PC-9 (cell line): ENCODE results near the gene LRRC28. TPM values are rescaled to one million over a fixed set of nuclear protein-coding genes. Genes with fewer than 3 reads are reported as not detected.

ENCODE experiments used
- BruUV-seq: library from RNA; stranded (reverse); fragments of 400-500 nt; replicated peaks from 2 replicates; lab custom pipeline; 2021; lab: Mats Ljungman, UMichigan
- CTCF ChIA-PET: fragments of 300-600 bp; sonication (Branson Sonifier 250); formaldehyde crosslinking; loops from one replicate; lab custom pipeline; 2022; ENCODE audit warnings: antibody characterized with exemption; lab: Charles Lee
- POLR2A ChIA-PET: fragments of 300-600 bp; sonication (Branson Sonifier 250); formaldehyde crosslinking; loops from one replicate; lab custom pipeline; 2022; ENCODE audit warnings: antibody characterized with exemption; ENCODE audit not compliant: unreplicated experiment; lab: Charles Lee
- DNase-seq, 2 experiments: peaks; one replicate each; pipeline versions ENCODE4 v3.0.0 to v3.0.0-alpha.2; 2015 to 2022; ENCODE audit warnings: mixed read lengths in 1 of 2
- H2AFZ ChIP-seq: fragments of 200-600 bp; sonication (generic); 2 replicates; pipeline ENCODE4 v1.8.1; 2017; ENCODE audit warnings: antibody characterized with exemption
- H3F3A ChIP-seq: fragments of 200-600 bp; sonication (generic); 2 replicates; pipeline ENCODE4 v1.8.1; 2017; ENCODE audit warnings: antibody characterized with exemption, mild to moderate bottlenecking, low read depth; ENCODE audit not compliant: insufficient read depth
- H3K27ac ChIP-seq: fragments of 200-600 bp; sonication (generic); 2 replicates; pipeline ENCODE4 v1.6.1; 2016; ENCODE audit warnings: mixed run types
- H3K27me3 ChIP-seq: fragments of 200-600 bp; sonication (generic); 2 replicates; pipeline ENCODE4 v1.6.1; 2016; ENCODE audit warnings: low read depth, mixed run types; ENCODE audit not compliant: insufficient read depth
- H3K36me3 ChIP-seq: fragments of 200-600 bp; sonication (generic); 2 replicates; pipeline ENCODE4 v1.6.1; 2016; ENCODE audit warnings: low read depth, mixed run types
- H3K4me1 ChIP-seq: fragments of 200-600 bp; sonication (generic); replicated peaks from 2 replicates; pipeline ENCODE4 v1.6.1; 2016; ENCODE audit warnings: mixed run types; ENCODE audit not compliant: insufficient read depth
- H3K4me2 ChIP-seq: fragments of 200-600 bp; sonication (generic); 2 replicates; pipeline ENCODE4 v1.6.1; 2017; ENCODE audit warnings: mixed run types
- H3K4me3 ChIP-seq: fragments of 200-600 bp; sonication (generic); 2 replicates; pipeline ENCODE4 v1.6.1; 2016; ENCODE audit warnings: mixed run types
- H3K79me2 ChIP-seq: fragments of 200-600 bp; sonication (generic); 2 replicates; pipeline ENCODE4 v1.6.1; 2017; ENCODE audit warnings: low read depth, mixed run types
- H3K9me2 ChIP-seq: fragments of 200-600 bp; sonication (generic); 2 replicates; pipeline ENCODE4 v1.8.1; 2017; ENCODE audit warnings: mild to moderate bottlenecking; ENCODE audit not compliant: insufficient read depth
- H3K9me3 ChIP-seq: fragments of 200-600 bp; sonication (generic); 2 replicates; pipeline ENCODE4 v1.8.1; 2016; ENCODE audit warnings: low read depth; ENCODE audit not compliant: insufficient read depth
- H4K20me1 ChIP-seq: fragments of 200-600 bp; sonication (generic); 2 replicates; pipeline ENCODE4 v1.8.1; 2017; ENCODE audit not compliant: insufficient read depth
- CTCF ChIP-seq: fragments of 200-600 bp; sonication (generic); conservative IDR thresholded peaks from 2 replicates; pipeline ENCODE4 v1.6.1; 2017; ENCODE audit warnings: mixed run types, antibody characterized with exemption, mild to moderate bottlenecking, moderate library complexity
- EZH2 ChIP-seq: fragments of 200-600 bp; sonication (generic); IDR thresholded peaks from 2 replicates; pipeline ENCODE4 v1.8.0; 2017; ENCODE audit warnings: antibody characterized with exemption, low read depth
- intact Hi-C: fragments of 100-400 bp; cut with micrococcal nuclease; formaldehyde crosslinking; loops from one replicate; pipeline ENCODE4 v1.10.0; 2022; ENCODE audit not compliant: unreplicated experiment
- total RNA-seq: library from RNA; stranded (reverse); gene quantifications from 2 replicates; pipeline ENCODE4 v1.2.3, GENCODE V29; 2021

LRRC28 gene
- total RNA-seq, 1 experiment from 2014 or later, result 13.5 TPM

- CTCF ChIA-PET, result interaction anchor here (1.3 kb wide), 1 partner anchor 293 kb away, joined by 3 read pairs; no protein-coding TSS in a partner anchor
- H3K4me1 ChIP-seq, result no peaks in the 10 kb centered on the region
- no peak for DNase-seq
- H3K79me2 ChIP-seq, result no peaks in the 10 kb centered on the region
- H3F3A ChIP-seq, result no peaks in the 10 kb centered on the region
- H3K4me3 ChIP-seq, result no peak overlapping the region
- BruUV-seq, result no TSS peak
- H3K9me2 ChIP-seq, result no peaks in the 10 kb centered on the region
- no peak overlapping the region for H3K4me2 ChIP-seq
- H3K36me3 ChIP-seq, result no peaks in the 10 kb centered on the region
- POLR2A ChIA-PET, result no interaction called here
- no peaks in the 10 kb centered on the region for H4K20me1 ChIP-seq
- no peak for TF ChIP-seq EZH2
- TF ChIP-seq CTCF, result no peak
- intact Hi-C loops, result no loop called here
- H3K9me3 ChIP-seq, result no peaks in the 10 kb centered on the region
- H2AFZ ChIP-seq, result no peak overlapping the region
- no peaks in the 10 kb centered on the region for H3K27me3 ChIP-seq
- no peak overlapping the region for H3K27ac ChIP-seq
Measured at GRCh38 chr15:99411234-99411633, 160.0 kb downstream of the LRRC28 start.

GRCh38 chr15:99412082-99412481 lies 160.8 kb downstream of the LRRC28 start:
- no peak overlapping the region for H2AFZ ChIP-seq
- ChIA-PET POLR2A (no interaction called here), CTCF (interaction anchor here (1.3 kb wide), 1 partner anchor 292 kb away, joined by 3 read pairs; no protein-coding TSS in a partner anchor)
- H3F3A ChIP-seq, result no peaks in the 10 kb centered on the region
- H3K9me3 ChIP-seq, result no peaks in the 10 kb centered on the region
- H4K20me1 ChIP-seq, result no peaks in the 10 kb centered on the region
- H3K27ac ChIP-seq, result no peak overlapping the region
- intact Hi-C loops, result no loop called here
- H3K4me3 ChIP-seq, result no peak overlapping the region
- H3K4me1 ChIP-seq, result no peaks in the 10 kb centered on the region
- no peak for DNase-seq
- no peaks in the 10 kb centered on the region for H3K9me2 ChIP-seq
- H3K27me3 ChIP-seq, result no peaks in the 10 kb centered on the region
- H3K36me3 ChIP-seq, result no peaks in the 10 kb centered on the region
- no TSS peak for BruUV-seq
- no peak overlapping the region for H3K4me2 ChIP-seq
- no peak for TF ChIP-seq EZH2
- no peak for TF ChIP-seq CTCF
- H3K79me2 ChIP-seq, result no peaks in the 10 kb centered on the region

- ChIA-PET CTCF (no interaction called here), POLR2A (no interaction called here)
- no peaks in the 10 kb centered on the region for H3K4me1 ChIP-seq
- H3K27me3 ChIP-seq, result no peaks in the 10 kb centered on the region
- H3K27ac ChIP-seq, result no peak overlapping the region
- TF ChIP-seq CTCF (no peak), EZH2 (no peak)
- no peaks in the 10 kb centered on the region for H3F3A ChIP-seq
- no peak for DNase-seq
- intact Hi-C loops, result no loop called here
- no peak overlapping the region for H3K4me2 ChIP-seq
- no peak overlapping the region for H2AFZ ChIP-seq
- no peaks in the 10 kb centered on the region for H3K9me3 ChIP-seq
- H4K20me1 ChIP-seq, result no peaks in the 10 kb centered on the region
- no TSS peak for BruUV-seq
- H3K79me2 ChIP-seq, result no peaks in the 10 kb centered on the region
- H3K4me3 ChIP-seq, result no peak overlapping the region
- H3K36me3 ChIP-seq, result no peaks in the 10 kb centered on the region
- H3K9me2 ChIP-seq, result no peaks in the 10 kb centered on the region
Measured at GRCh38 chr15:99412626-99413025, 161.3 kb downstream of the LRRC28 start.
